Lung (tissue), 12 donors: Measurements from ENCODE around the gene SETX. TPM values are rescaled to one million over a fixed set of nuclear protein-coding genes. Genes with fewer than 3 reads are reported as not detected.

ENCODE experiments used
- ATAC-seq: fragments of 200-7000 bp; cut with Tn5 transposase; one replicate; pipeline ENCODE4 v1.9.1; 2020; ENCODE audit warnings: moderate number of reproducible peaks; ENCODE audit not compliant: insufficient read depth, low FRiP score
- DNase-seq, 3 donors: peaks; one replicate each; pipeline ENCODE4 v3.0.0-alpha.2; 2013 to 2017
- H3K27ac ChIP-seq, 2 donors: one replicate each; pipeline ENCODE4 v1.5.1; 2013; ENCODE audit warnings: mild to moderate bottlenecking in 2 of 2, moderate library complexity in 2 of 2, control low read depth in 1 of 2, inconsistent platforms in 1 of 2, low read depth in 1 of 2, low read length in 1 of 2
- H3K27me3 ChIP-seq, 3 donors: one replicate each; pipeline ENCODE4 v1.5.1; 2013; ENCODE audit warnings: low read length in 2 of 3; ENCODE audit not compliant: control insufficient read depth in 3 of 3, insufficient read depth in 3 of 3
- H3K36me3 ChIP-seq, 4 donors: one replicate each; pipeline ENCODE4 v1.5.1; 2013; ENCODE audit warnings: low read length in 4 of 4, mild to moderate bottlenecking in 1 of 4, moderate library complexity in 1 of 4; ENCODE audit not compliant: control insufficient read depth in 4 of 4, insufficient read depth in 4 of 4
- H3K4me1 ChIP-seq, 5 donors: one replicate each; pipeline ENCODE4 v1.5.1; 2013; ENCODE audit warnings: low read length in 5 of 5, mild to moderate bottlenecking in 2 of 5, moderate library complexity in 1 of 5; ENCODE audit not compliant: control insufficient read depth in 5 of 5, insufficient read depth in 5 of 5
- H3K4me3 ChIP-seq: one replicate; pipeline ENCODE4 v1.5.1; 2013; ENCODE audit warnings: mild to moderate bottlenecking, control low read depth, moderate library complexity
- H3K9ac ChIP-seq, 2 donors: one replicate each; pipeline ENCODE4 v1.5.1; 2013; ENCODE audit warnings: low read length in 2 of 2, control low read depth in 1 of 2; ENCODE audit not compliant: insufficient read depth in 1 of 2
- H3K9me3 ChIP-seq, 4 donors: one replicate each; pipeline ENCODE4 v1.5.1; 2013; ENCODE audit warnings: low read length in 3 of 4, mild to moderate bottlenecking in 1 of 4, moderate library complexity in 1 of 4; ENCODE audit not compliant: control insufficient read depth in 4 of 4, insufficient read depth in 3 of 4
- CTCF ChIP-seq: IDR thresholded peaks from 2 replicates; pipeline ENCODE4 v1.5.1; 2012; ENCODE audit warnings: mild to moderate bottlenecking; ENCODE audit errors: control extremely low read depth, extremely low read depth
- WGBS, 2 donors: extraction: QIAGEN DNeasy Blood & Tissue Kit; methylation state at CpG; one replicate each; pipeline ENCODE4 v1.1.7; 2013; 5-methylcytosine and 5-hydroxymethylcytosine counted together
- polyA plus RNA-seq, 2 donors: library from polyadenylated mRNA; stranded (reverse); fragments of 200-250 nt; gene quantifications; one replicate each; pipeline ENCODE4 v1.2.1, GENCODE V29; 2013
- total RNA-seq, 2 donors: library from RNA; depleted of rRNA in 1 of 2; stranded (reverse); fragments of >200 nt in 1 of 2; gene quantifications; one replicate each; pipeline ENCODE4 v1.2.1, GENCODE V29; 2014 to 2021
- donor health status: control.
- donor health status: control.
- donor health status: Bipolar disorder and iron deficiency.
- donor health status: healthy.
- donor health status: DM: yes; HTN: yes; CAD: no.

Gene SETX
- total and polyA plus RNA-seq, 4 donors = 14.6 to 90.0 (median 34.2) TPM

GRCh38 chr9:132334364-132334763 lies 20.4 kb downstream of the SETX start:
- 98% methylated on average over 3 of the region's 3 CpGs for WGBS, 2 donors
- no peak for TF ChIP-seq CTCF
- ATAC-seq = no peak
- Histone ChIP-seq H3K27ac (no peak overlapping the region), H3K9ac (no peak overlapping the region), H3K9me3 (peaks cover 0 to 2% (median 0%) of the 10 kb centered on the region in 4 donors), H3K36me3 (peaks cover 24 to 68% (median 45%) of the 10 kb centered on the region in 4 donors), H3K27me3 (no peaks in the 10 kb centered on the region), H3K4me1 (no peaks in the 10 kb centered on the region), H3K4me3 (no peak overlapping the region)
- DNase-seq = no peak

- peaks cover 0 to 2% (median 0%) of the 10 kb centered on the region in 4 donors for H3K9me3 ChIP-seq
- no peaks in the 10 kb centered on the region for H3K27me3 ChIP-seq
- peaks cover 22 to 76% (median 49%) of the 10 kb centered on the region in 4 donors for H3K36me3 ChIP-seq
- DNase-seq (no peak), ATAC-seq (no peak)
- no peak overlapping the region for H3K27ac ChIP-seq
- H3K9ac ChIP-seq = no peak overlapping the region
- WGBS, 2 donors = 89 to 92% methylated on average over 1 of the region's 1 CpG
- H3K4me1 ChIP-seq = no peaks in the 10 kb centered on the region
- H3K4me3 ChIP-seq = no peak overlapping the region
- TF ChIP-seq CTCF = no peak
Observed at GRCh38 chr9:132333556-132333955, 21.2 kb downstream of the SETX start.

GRCh38 chr9:132328580-132328979 lies 26.2 kb downstream of the SETX start:
- ATAC-seq = no peak
- Histone ChIP-seq H3K27ac (no peak overlapping the region), H3K9me3 (peaks cover 0 to 5% (median 0%) of the 10 kb centered on the region in 4 donors), H3K27me3 (no peaks in the 10 kb centered on the region), H3K4me1 (peaks cover 0 to 4% (median 0%) of the 10 kb centered on the region in 5 donors), H3K4me3 (no peak overlapping the region), H3K9ac (no peak overlapping the region), H3K36me3 (peaks cover 17 to 63% (median 60%) of the 10 kb centered on the region in 4 donors)
- no peak for DNase-seq
- no peak for TF ChIP-seq CTCF
- 98 to 100% methylated on average over 4 of the region's 4 CpGs for WGBS, 2 donors

- no peaks in the 10 kb centered on the region for H3K27me3 ChIP-seq
- H3K4me3 ChIP-seq = no peak overlapping the region
- no peak overlapping the region for H3K27ac ChIP-seq
- H3K9me3 ChIP-seq = peaks cover 0 to 5% (median 0%) of the 10 kb centered on the region in 4 donors
- peaks cover 16 to 62% (median 59%) of the 10 kb centered on the region in 4 donors for H3K36me3 ChIP-seq
- peak in 1 of 3 donors; percentile 4 for DNase-seq
- peaks cover 0 to 4% (median 0%) of the 10 kb centered on the region in 5 donors for H3K4me1 ChIP-seq
- no peak for TF ChIP-seq CTCF
- ATAC-seq = no peak
- H3K9ac ChIP-seq = no peak overlapping the region
- 96 to 98% methylated on average over 6 of the region's 6 CpGs for WGBS, 2 donors
Observed at GRCh38 chr9:132327537-132327936, 27.2 kb downstream of the SETX start.
